ENCODE measurements around the gene UBQLNL.

UBQLNL gene

GRCh38 chr11:5507177-5507932, 9.1 kb downstream of the UBQLNL start:
- no peak for DNase-seq

- DNase-seq: no peak
Observed at GRCh38 chr11:5505363-5506048, 11.0 kb downstream of the UBQLNL start.

GRCh38 chr11:5504403-5504921, 12.0 kb downstream of the UBQLNL start:
- DNase-seq: no peak

DNA sequence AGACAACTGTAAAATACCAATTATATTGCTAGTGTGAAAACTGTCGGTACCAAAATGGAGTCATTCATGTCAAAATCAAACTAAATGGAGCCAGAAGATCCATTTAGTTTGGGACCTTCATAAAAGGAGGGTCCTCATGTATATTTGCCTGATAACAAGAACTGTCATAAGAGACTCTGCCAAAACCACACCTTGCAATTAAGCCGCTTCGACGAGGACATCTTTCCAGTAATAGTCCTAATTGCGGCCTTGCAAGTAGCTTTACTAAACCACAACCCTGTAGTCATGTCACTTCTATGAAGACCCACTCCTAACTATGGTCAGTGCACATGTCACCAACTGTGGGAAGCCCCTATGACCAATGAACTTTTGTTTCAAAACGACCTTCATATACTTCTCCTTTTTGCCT, 16.1 kb downstream of the UBQLNL start:
- DNase-seq: peak; percentile 22

GRCh38 chr11:5499671-5500070, 16.8 kb downstream of the UBQLNL start:
- DNase-seq: no peak

- no peak for DNase-seq
Observed at GRCh38 chr11:5489576-5490357, 26.7 kb downstream of the UBQLNL start.

DNA sequence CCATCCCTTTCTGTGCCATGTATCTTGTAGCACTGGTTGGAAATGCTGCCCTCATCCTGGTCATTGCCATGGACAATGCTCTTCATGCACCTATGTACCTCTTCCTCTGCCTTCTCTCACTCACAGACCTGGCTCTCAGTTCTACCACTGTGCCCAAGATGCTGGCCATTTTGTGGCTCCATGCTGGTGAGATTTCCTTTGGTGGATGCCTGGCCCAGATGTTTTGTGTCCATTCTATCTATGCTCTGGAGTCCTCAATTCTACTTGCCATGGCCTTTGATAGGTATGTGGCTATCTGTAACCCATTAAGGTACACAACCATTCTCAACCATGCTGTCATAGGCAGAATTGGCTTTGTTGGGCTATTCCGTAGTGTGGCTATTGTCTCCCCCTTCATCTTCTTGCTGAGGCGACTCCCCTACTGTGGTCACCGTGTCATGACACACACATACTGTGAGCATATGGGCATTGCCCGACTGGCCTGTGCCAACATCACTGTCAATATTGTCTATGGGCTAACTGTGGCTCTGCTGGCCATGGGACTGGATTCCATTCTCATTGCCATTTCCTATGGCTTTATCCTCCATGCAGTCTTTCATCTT, 27.6 kb downstream of the UBQLNL start:
- DNase-seq: no peak

- DNase-seq: no peak
Observed at GRCh38 chr11:5488385-5488784, 28.1 kb downstream of the UBQLNL start, which contains the start of gene OR52D1. OR52D1 (plus strand) TSS chr11:5488685; CDS start chr11:5488707, 22 bp downstream.

- DNase-seq: no peak
Observed at GRCh38 chr11:5486421-5486820, 30.1 kb downstream of the UBQLNL start.

DNA sequence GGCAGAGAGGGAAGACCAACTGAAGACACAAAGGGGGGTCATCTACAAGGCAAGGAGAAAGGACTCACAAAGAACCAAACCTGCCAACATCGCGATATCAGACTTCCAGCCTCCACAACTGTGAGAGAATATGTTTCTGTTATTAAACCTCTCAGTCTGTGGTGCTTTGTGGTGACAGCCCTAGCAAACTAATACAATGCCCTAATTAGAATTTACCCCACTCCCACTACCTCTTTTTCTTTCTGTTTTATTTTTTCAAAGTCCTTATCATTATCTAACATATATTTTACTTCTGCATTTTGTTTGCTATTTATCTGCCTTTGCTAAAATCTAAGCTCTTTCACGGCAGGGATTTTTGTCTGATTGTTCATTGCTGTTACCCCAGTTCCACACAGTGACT, 30.5 kb downstream of the UBQLNL start:
- no peak for DNase-seq

DNA sequence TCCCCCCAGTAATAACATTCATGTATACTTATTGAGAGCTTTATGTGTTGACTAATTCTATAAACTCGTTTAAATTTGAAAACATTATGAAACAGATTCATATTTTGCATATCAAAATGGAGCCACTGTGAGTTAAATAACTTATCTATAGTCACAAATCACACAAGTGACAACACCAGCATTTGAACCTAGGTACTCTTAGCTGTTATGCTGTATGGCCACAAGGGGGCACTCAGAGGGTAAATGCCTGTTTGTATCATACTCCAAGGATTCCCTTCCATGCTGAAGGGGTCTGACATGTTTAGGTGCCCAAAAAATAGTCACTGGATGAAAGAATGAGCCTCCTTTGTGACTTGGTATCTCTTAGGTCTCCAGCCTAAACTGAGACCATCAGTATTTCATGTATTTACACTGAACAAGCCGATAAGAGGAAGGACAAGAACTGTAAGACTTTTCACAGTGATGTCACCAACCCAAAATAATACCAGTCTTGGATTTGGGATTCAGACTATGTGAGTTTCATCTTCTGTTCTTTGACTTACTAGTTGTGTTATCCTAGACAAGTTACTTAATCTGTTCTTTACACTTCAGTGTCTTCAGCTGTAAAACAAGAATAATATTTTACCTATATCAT, 40.2 kb downstream of the UBQLNL start:
- peak; percentile 29 for DNase-seq

DNA sequence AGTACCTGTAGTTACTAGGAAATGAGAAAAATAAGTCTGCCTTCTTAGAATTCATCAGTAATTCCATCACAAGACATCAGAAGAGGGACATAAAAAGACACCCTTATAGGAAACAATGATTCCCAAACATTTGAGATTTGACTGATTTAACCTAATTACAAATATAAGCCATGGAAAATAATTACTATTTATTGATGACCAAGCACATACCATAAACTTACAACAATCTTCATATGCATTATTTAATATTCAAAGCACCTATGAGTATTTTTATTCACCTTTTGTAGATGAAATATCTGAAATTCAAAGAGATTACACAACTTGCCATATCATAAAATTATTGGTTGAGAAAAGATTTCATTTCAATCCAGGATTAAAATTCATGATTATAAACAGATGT, 42.6 kb downstream of the UBQLNL start:
- no peak for DNase-seq

DNA sequence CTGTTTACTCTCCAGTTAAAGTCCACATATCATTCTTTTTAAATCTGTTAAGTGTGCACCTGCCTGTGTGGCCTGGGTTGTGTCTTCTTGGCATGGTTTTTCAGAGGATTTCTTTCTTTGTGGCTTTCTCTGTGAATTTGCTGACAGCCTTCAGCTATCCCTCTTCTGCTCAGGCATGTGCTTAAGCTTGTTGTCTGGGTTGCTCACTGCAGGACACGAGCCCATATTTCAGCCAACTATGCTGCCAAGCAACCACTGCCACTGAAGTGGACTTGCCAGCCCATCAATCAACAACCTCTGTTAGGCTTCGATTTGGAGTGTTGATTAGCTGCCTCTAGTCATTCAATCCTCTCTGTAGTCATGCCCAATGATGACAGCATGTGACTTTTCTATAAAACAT, 49.0 kb downstream of the UBQLNL start:
- no peak for DNase-seq
